Lower leg skin (tissue), 4 donors: ENCODE results near the gene KRTAP5-1. TPM values are rescaled to one million over a fixed set of nuclear protein-coding genes. Genes with fewer than 3 reads are reported as not detected.
"Not testable (repeated sequence)": the region's sequence is repeated elsewhere in the genome, so short reads cannot be mapped to it uniquely, and the experiment has no call there.

Experiments used
- DNase-seq, 2 donors: peaks; one replicate each; pipeline ENCODE4 v3.0.0-alpha.2; 2019; ENCODE audit warnings: low spot score in 2 of 2
- H3K4me3 ChIP-seq: fragments of 200-600 bp; sonication (generic); 2 replicates; pipeline ENCODE4 v1.5.1; 2017; ENCODE audit warnings: mild to moderate bottlenecking, low read depth; ENCODE audit not compliant: poor library complexity, severe bottlenecking
- CTCF ChIP-seq, 3 donors: fragments of 450-650 bp; IDR thresholded peaks; one replicate each; pipeline ENCODE4 v1.5.1; 2016; ENCODE audit warnings: antibody characterized with exemption in 3 of 3, mild to moderate bottlenecking in 3 of 3, moderate library complexity in 2 of 3
- POLR2A ChIP-seq, 2 donors: fragments of 450-650 bp; IDR thresholded peaks; one replicate each; pipeline ENCODE4 v1.6.1; 2016 to 2017; ENCODE audit warnings: antibody characterized with exemption in 2 of 2, mild to moderate bottlenecking in 1 of 2, moderate library complexity in 1 of 2
- WGBS, 2 donors: methylation state at CpG; one replicate each; pipeline ENCODE4 v1.1.5; 2018; 5-methylcytosine and 5-hydroxymethylcytosine counted together
- intact Hi-C: fragments of 100-400 bp; cut with DNase I; formaldehyde crosslinking; loops from one replicate; pipeline ENCODE4 v1.15.0; 2023; ENCODE audit warnings: low total_unique reads
- total RNA-seq, 4 donors: library from RNA; depleted of rRNA; stranded (reverse); fragments of >200 nt; gene quantifications; one replicate each; pipeline ENCODE4 v1.1.0, GENCODE V29; 2016

KRTAP5-1 gene
- total RNA-seq: 1 to 10 TPM in 1 of 4 donors, not detected in 3; 8.1 TPM

- DNase-seq, intact Hi-C loops, H3K4me3 ChIP-seq: not testable (repeated sequence)
- 40 to 74% methylated on average over 3 to 6 of the region's 9 CpGs for WGBS, 2 donors
Measured at GRCh38 chr11:1584661-1585370, at the start of gene KRTAP5-1. Gene KRTAP5-1 (minus strand): TSS chr11:1585283. CDS start chr11:1585249, 34 bp downstream.

DNA sequence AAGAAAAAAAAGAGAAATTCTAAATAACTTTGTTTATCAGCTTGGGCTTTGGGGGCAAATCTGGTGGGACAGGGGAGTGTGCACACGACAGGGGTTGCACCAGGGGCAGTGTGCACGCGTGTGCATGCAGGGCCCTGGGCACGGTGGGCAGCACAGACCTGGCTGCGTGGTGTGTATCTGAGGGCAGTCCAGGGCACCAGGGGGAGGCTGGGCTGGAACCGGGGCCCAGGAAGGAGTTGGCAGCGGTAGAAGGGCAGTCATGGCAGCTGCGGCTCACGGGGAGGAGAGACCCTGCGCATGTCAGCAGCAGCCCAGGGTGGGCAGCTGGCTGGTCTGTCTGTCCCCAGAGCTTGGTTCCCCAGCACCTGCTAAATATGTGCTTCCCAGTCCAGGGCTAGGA, 48.8 kb upstream of the KRTAP5-1 start:
- no peak for DNase-seq
- no peak overlapping the region for H3K4me3 ChIP-seq
- WGBS, 2 donors: 84 to 92% methylated on average over 9 to 10 of the region's 10 CpGs
- intact Hi-C loops: no loop called here
- no peak for TF ChIP-seq POLR2A (IDR thresholded peaks at IDR 0.05)
- no peak for TF ChIP-seq CTCF (IDR thresholded peaks at IDR 0.05)

DNA sequence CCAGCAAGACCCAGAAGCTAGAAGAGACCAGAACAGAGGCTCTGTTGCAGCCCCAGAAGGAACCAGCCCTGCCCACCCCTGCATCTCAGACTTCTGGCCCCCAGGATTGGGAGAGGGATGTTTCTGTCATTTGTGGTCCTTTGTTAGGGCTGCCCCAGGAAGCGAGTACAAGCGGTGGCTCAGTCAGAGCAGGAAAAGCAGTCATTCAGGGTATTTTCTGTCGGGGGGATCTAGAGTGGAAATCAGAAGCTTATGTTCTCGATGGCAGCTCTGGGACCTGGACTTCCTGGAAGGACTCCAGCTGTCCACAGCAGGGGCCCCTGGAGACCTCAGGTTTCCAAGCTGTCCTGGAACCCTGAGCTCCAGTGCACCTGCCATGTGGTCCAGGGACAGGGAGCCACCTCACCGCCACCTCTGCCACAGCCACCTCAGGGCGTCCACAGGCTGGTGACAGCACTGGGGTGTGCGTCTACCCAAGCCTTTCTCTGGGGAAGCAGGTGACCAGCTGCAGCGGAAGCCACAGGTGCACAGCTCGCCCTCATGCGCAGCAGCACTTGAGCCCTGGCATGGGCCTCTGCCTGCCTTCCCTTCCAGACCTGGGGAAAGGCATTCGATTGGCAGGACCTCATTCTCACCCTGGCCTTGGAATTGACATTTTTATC, 47.1 kb upstream of the KRTAP5-1 start:
- H3K4me3 ChIP-seq: no peak overlapping the region
- 68 to 74% methylated on average over 9 to 11 of the region's 11 CpGs for WGBS, 2 donors
- intact Hi-C loops: no loop called here
- TF ChIP-seq POLR2A (IDR thresholded peaks at IDR 0.05): no peak
- no peak for TF ChIP-seq CTCF (IDR thresholded peaks at IDR 0.05)
- DNase-seq: no peak

DNA sequence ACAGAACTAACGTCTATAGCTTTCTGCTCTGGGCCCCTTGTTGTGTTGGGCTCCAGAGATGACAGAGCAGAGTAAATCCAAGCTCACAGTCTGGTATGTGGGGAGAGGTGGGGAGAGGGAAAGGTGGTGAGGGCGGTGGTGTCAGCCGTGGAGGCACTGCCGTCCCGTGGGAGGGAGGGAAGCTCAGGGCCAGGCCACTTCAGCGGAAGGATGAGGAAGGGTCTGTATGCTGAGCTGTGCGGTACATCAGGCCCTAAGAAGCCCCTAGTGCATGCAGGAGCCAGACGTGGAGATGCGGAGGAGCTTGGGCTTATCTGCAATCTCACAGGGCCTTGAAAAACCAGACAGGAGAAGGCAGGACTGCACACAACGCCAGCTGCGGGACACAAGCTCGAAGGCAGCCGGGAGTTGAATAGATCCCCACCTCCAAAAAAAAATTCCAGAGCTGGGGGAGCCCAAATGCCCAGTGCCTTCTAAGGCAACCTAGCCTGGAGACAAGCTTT, 46.0 kb upstream of the KRTAP5-1 start:
- no peak for DNase-seq
- H3K4me3 ChIP-seq: no peak overlapping the region
- TF ChIP-seq POLR2A (IDR thresholded peaks at IDR 0.05): no peak
- TF ChIP-seq CTCF (IDR thresholded peaks at IDR 0.05): no peak
- WGBS, 2 donors: 76 to 80% methylated on average over 13 of the region's 13 CpGs
- intact Hi-C loops: no loop called here

DNA sequence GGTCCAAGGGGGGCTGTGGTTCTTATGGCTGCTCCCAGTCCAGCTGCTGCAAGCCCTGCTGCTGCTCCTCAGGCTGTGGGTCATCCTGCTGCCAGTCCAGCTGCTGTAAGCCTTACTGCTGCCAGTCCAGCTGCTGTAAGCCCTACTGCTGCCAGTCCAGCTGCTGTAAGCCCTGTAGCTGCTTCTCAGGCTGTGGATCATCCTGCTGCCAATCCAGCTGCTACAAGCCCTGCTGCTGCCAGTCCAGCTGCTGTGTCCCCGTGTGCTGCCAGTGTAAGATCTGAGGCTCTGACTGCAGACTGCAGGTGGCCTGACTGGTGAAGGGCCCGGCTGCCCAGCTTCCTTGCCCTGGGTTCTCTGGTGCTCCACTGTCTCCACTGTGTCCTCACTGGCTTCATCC, 45.2 kb upstream of the KRTAP5-1 start:
- 69 to 78% methylated on average over 1 to 2 of the region's 2 CpGs for WGBS, 2 donors
- intact Hi-C loops: no loop called here
- TF ChIP-seq POLR2A (IDR thresholded peaks at IDR 0.05): no peak
- DNase-seq: no peak
- no peak overlapping the region for H3K4me3 ChIP-seq

- TF ChIP-seq CTCF (IDR thresholded peaks at IDR 0.05): no peak
- no peak for TF ChIP-seq POLR2A (IDR thresholded peaks at IDR 0.05)
- intact Hi-C loops: no loop called here
- DNase-seq: no peak
- WGBS, 2 donors: 74 to 79% methylated on average over 10 to 22 of the region's 26 CpGs
- no peak within 1 kb of the TSS for H3K4me3 ChIP-seq
Measured at GRCh38 chr11:1629326-1630185, 44.5 kb upstream of the KRTAP5-1 start, which contains the start of gene KRTAP5-5. Gene KRTAP5-5 (plus strand): TSS chr11:1629775. CDS start chr11:1629841, 66 bp downstream.
